ENCODE results near the gene TPST2.

The TPST2 gene

GRCh38 chr22:26610072-26610958, 20.4 kb upstream of the TPST2 start:
- DNase-seq: no peak

GRCh38 chr22:26609287-26609686, 19.4 kb upstream of the TPST2 start:
- no peak for DNase-seq

GRCh38 chr22:26608129-26608528, 18.2 kb upstream of the TPST2 start:
- no peak for DNase-seq

GRCh38 chr22:26606611-26607010, 16.7 kb upstream of the TPST2 start:
- no peak for DNase-seq

GRCh38 chr22:26604368-26604767, 14.4 kb upstream of the TPST2 start:
- DNase-seq: no peak

GRCh38 chr22:26602127-26602526, 12.2 kb upstream of the TPST2 start:
- no peak for DNase-seq

- no peak for DNase-seq
These were observed 11.8 kb upstream of the TPST2 start for GRCh38 chr22:26601726-26602125.

- peak; percentile 21 for DNase-seq
These were observed 9.6 kb upstream of the TPST2 start for GRCh38 chr22:26599505-26599904.

- no peak for DNase-seq
These were observed 7.5 kb upstream of the TPST2 start for GRCh38 chr22:26597480-26597879.

GRCh38 chr22:26597026-26597425, 7.1 kb upstream of the TPST2 start:
- DNase-seq: no peak

GRCh38 chr22:26593763-26594162, 3.8 kb upstream of the TPST2 start:
- no peak for DNase-seq

GRCh38 chr22:26592421-26592891, 2.5 kb upstream of the TPST2 start:
- DNase-seq: no peak

- DNase-seq: no peak
These were observed 526 bp downstream of the TPST2 start for GRCh38 chr22:26589367-26589844.

GRCh38 chr22:26588729-26589366, 1.1 kb downstream of the TPST2 start:
- no peak for DNase-seq

- no peak for DNase-seq
These were observed 1.8 kb downstream of the TPST2 start for GRCh38 chr22:26587991-26588613.

GRCh38 chr22:26586556-26587325, 3.2 kb downstream of the TPST2 start:
- DNase-seq: no peak

- no peak for DNase-seq
These were observed 4.7 kb downstream of the TPST2 start for GRCh38 chr22:26585104-26585790.

- no peak for DNase-seq
These were observed 5.9 kb downstream of the TPST2 start for GRCh38 chr22:26584010-26584409.

GRCh38 chr22:26581633-26582168, 8.2 kb downstream of the TPST2 start:
- no peak for DNase-seq

GRCh38 chr22:26581026-26581425, 8.9 kb downstream of the TPST2 start:
- no peak for DNase-seq

GRCh38 chr22:26580240-26580962, 9.5 kb downstream of the TPST2 start:
- DNase-seq: no peak
